Common myeloid progenitor, CD34-positive (primary cell): Measurements from ENCODE around the gene SHQ1.
A peak's percentile ranks its signal among the peaks of the same experiment; 100 is the strongest.

Source experiments
- CTCF ChIA-PET: fragments of 350-600 bp; sonication (Branson Sonifier 250); formaldehyde crosslinking; loops from one replicate; lab custom pipeline; 2021; ENCODE audit warnings: antibody characterized with exemption; lab: Charles Lee
- POLR2A ChIA-PET: fragments of 350-600 bp; sonication (Branson Sonifier 250); formaldehyde crosslinking; loops from one replicate; lab custom pipeline; 2021; ENCODE audit warnings: antibody characterized with exemption; lab: Charles Lee
- DNase-seq, 3 donors: peaks; one replicate each; pipeline versions ENCODE4 v3.0.0 to v3.0.0-alpha.2; 2013
- H3K27ac ChIP-seq, 2 experiments: 1 replicate in 1 of 2; 2 replicates in 1 of 2; pipeline ENCODE4 v1.7.0; 2013; ENCODE audit warnings: inconsistent platforms in 2 of 2, low read length in 2 of 2, mild to moderate bottlenecking in 2 of 2, low read depth in 1 of 2, moderate library complexity in 1 of 2; ENCODE audit not compliant: severe bottlenecking in 2 of 2, insufficient read depth in 1 of 2, poor library complexity in 1 of 2
- H3K27me3 ChIP-seq, 5 experiments: replicated peaks in 2 of 5; 1 replicate in 3 of 5; 2 replicates in 2 of 5; pipeline versions ENCODE4 v1.6.1 to v1.7.0; 2013; ENCODE audit warnings: low read length in 4 of 5, mild to moderate bottlenecking in 2 of 5, moderate library complexity in 2 of 5, inconsistent platforms in 1 of 5; ENCODE audit not compliant: insufficient read depth in 5 of 5, control insufficient read depth in 4 of 5
- H3K36me3 ChIP-seq, 4 experiments: 1 replicate in 2 of 4; 2 replicates in 2 of 4; pipeline versions ENCODE4 v1.6.1 to v1.7.0; 2013; ENCODE audit warnings: low read length in 3 of 4, control low read depth in 1 of 4, mild to moderate bottlenecking in 1 of 4; ENCODE audit not compliant: control insufficient read depth in 4 of 4, insufficient read depth in 4 of 4
- H3K4me1 ChIP-seq, 4 experiments: 1 replicate in 3 of 4; 2 replicates in 1 of 4; pipeline versions ENCODE4 v1.6.1 to v1.7.1; 2013; ENCODE audit warnings: low read length in 3 of 4, mild to moderate bottlenecking in 3 of 4, control low read depth in 1 of 4, inconsistent platforms in 1 of 4, moderate library complexity in 1 of 4; ENCODE audit not compliant: control insufficient read depth in 4 of 4, insufficient read depth in 4 of 4; ENCODE audit errors: control extremely low read depth in 1 of 4
- H3K4me3 ChIP-seq, 7 experiments: 1 replicate in 4 of 7; 2 replicates in 3 of 7; pipeline versions ENCODE4 v1.5.1 to v1.7.0; 2013; ENCODE audit warnings: mild to moderate bottlenecking in 7 of 7, low read length in 6 of 7, moderate library complexity in 6 of 7, inconsistent platforms in 2 of 7, low read depth in 2 of 7, control low read depth in 1 of 7; ENCODE audit not compliant: insufficient read depth in 4 of 7, control insufficient read depth in 1 of 7; ENCODE audit errors: extremely low read depth in 1 of 7
- H3K9me3 ChIP-seq, 5 experiments: 1 replicate in 4 of 5; 2 replicates in 1 of 5; pipeline versions ENCODE4 v1.6.1 to v1.7.1; 2013; ENCODE audit warnings: low read length in 4 of 5, mild to moderate bottlenecking in 2 of 5, inconsistent platforms in 1 of 5, low read depth in 1 of 5, moderate library complexity in 1 of 5; ENCODE audit not compliant: control insufficient read depth in 4 of 5, insufficient read depth in 2 of 5; ENCODE audit errors: control extremely low read depth in 1 of 5
- WGBS: methylation state at CpG from one replicate; pipeline ENCODE4 v1.1.5; 2013; ENCODE audit not compliant: insufficient coverage; 5-methylcytosine and 5-hydroxymethylcytosine counted together

The SHQ1 gene

DNA sequence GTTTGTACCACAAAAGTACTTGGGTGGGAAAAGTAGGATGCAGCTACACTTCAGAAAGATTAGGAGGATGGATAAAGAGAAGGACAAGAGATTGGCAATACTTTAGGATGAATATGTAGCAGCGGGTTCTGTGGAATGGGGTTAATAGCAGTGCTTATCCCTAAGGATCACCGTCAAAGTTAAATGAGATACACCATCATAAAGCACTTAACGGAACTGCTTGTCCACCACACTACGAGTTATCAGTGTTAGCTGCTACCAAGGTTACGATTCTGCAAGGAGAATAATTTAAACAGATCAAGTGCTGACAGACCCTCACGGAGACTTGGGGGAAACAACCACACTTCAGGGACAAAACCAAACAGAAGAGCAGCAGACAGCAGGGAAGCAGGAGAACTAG is 963 bp downstream of the SHQ1 start:
- peak overlapping the region in 1 of 2 experiments; percentile 69 for H3K27ac ChIP-seq
- peaks cover 0 to 4% (median 0%) of the 10 kb centered on the region in 4 experiments for H3K36me3 ChIP-seq
- CTCF ChIA-PET = interaction anchor here (1.0 to 5.0 kb wide), 5 partner anchors 17 to 240 kb away, joined by 3 to 51 read pairs (median 3); no protein-coding TSS in a partner anchor
- no peaks in the 10 kb centered on the region for H3K9me3 ChIP-seq
- peak in 1 of 3 donors; percentile 40 for DNase-seq
- H3K27me3 ChIP-seq = no peaks in the 10 kb centered on the region
- POLR2A ChIA-PET = interaction anchor here (0.6 kb wide), 1 partner anchor 988 kb away, joined by 4 read pairs; no protein-coding TSS in a partner anchor
- peaks cover 19 to 49% (median 32%) of the 10 kb centered on the region in 4 experiments for H3K4me1 ChIP-seq
- WGBS = 12% methylated on average over 5 of the region's 6 CpGs
- H3K4me3 ChIP-seq = peak overlapping the region; percentile 54 to 96 (median 87)

DNA sequence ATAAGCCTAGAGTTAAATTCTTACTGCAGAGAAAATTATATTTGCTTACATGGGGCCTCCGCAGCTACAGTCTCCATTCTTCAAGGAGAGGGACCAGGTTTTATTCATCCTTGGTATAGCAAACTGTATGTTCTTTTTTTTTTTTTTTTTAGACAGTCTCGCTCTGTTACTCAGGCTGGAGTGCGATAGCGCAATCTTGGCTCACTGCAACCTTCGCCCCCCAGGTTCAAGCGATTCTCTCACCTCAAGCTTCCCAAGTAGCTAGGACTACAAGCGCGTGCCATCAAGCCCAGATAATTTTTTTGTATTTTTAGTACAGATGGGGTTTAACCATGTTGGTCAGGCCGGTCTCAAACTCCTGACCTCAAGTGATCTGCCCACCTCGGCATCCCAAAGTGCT is 2.1 kb downstream of the SHQ1 start:
- ChIA-PET POLR2A (interaction anchor here (0.5 to 0.6 kb wide), 2 partner anchors 46 to 364 kb away, joined by 4 to 5 read pairs; no protein-coding TSS in a partner anchor), CTCF (interaction anchor here (0.6 to 0.7 kb wide), 2 partner anchors 9 to 971 kb away, joined by 3 read pairs; no protein-coding TSS in a partner anchor)

DNA sequence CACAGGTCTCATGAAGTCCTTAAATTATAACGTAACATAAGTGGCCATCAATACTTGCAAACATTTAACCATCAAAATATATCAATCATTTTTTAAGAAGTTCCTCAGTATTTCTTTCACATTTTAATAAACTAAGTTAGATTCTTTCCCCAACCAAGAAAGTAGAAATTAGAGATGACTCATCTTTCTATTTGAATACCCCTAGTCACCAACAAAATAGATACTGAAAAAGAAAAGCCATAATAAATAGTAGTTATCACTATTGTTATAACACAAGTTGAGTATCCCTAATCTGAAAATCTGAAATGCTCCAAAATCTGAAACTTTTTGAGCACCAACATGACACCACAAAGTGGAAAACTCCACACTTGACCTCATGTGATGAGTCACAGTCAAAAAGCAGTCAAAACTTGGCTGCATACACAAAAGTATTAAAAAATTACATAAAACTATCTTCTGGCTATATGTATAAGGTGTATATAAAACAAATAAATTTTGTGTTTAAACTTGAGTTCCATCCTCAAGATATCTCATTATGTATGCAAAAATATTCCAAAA is 3.7 kb downstream of the SHQ1 start:
- CTCF ChIA-PET = no interaction called here
- Histone ChIP-seq H3K27me3 (no peaks in the 10 kb centered on the region), H3K36me3 (peaks cover 5 to 23% (median 15%) of the 10 kb centered on the region in 4 experiments), H3K4me3 (no peak overlapping the region), H3K4me1 (peaks cover 13 to 33% (median 25%) of the 10 kb centered on the region in 4 experiments), H3K27ac (no peak overlapping the region), H3K9me3 (no peaks in the 10 kb centered on the region)
- DNase-seq = peak in 1 of 3 donors; percentile 45
- no CpG with 5 or more reads among the region's 1 CpG for WGBS
- POLR2A ChIA-PET = no interaction called here

More for the DNA sequence above, 2.1 kb downstream of the SHQ1 start:
- WGBS = no CpG with 5 or more reads among the region's 10 CpGs
- Histone ChIP-seq H3K4me1 (peaks cover 19 to 45% (median 32%) of the 10 kb centered on the region in 4 experiments), H3K27me3 (no peaks in the 10 kb centered on the region), H3K9me3 (no peaks in the 10 kb centered on the region), H3K4me3 (no peak overlapping the region), H3K36me3 (peaks cover 5 to 14% (median 9%) of the 10 kb centered on the region in 4 experiments), H3K27ac (no peak overlapping the region)
- DNase-seq = no peak

- Histone ChIP-seq H3K36me3 (peaks cover 15 to 58% (median 36%) of the 10 kb centered on the region in 4 experiments), H3K27me3 (no peaks in the 10 kb centered on the region), H3K9me3 (no peaks in the 10 kb centered on the region), H3K4me1 (no peaks in the 10 kb centered on the region), H3K27ac (no peak overlapping the region), H3K4me3 (no peak overlapping the region)
- peak in 1 of 3 donors; percentile 44 for DNase-seq
- 100% methylated on average over 1 of the region's 3 CpGs for WGBS
- POLR2A ChIA-PET = no interaction called here
- CTCF ChIA-PET = no interaction called here
These were observed 9.2 kb downstream of the SHQ1 start for GRCh38 chr3:72839057-72839456.

GRCh38 chr3:72836923-72837322 is 11.3 kb downstream of the SHQ1 start:
- H3K36me3 ChIP-seq = peaks cover 15 to 66% (median 41%) of the 10 kb centered on the region in 4 experiments
- WGBS = 100% methylated on average over 3 of the region's 3 CpGs
- POLR2A ChIA-PET = no interaction called here

DNA sequence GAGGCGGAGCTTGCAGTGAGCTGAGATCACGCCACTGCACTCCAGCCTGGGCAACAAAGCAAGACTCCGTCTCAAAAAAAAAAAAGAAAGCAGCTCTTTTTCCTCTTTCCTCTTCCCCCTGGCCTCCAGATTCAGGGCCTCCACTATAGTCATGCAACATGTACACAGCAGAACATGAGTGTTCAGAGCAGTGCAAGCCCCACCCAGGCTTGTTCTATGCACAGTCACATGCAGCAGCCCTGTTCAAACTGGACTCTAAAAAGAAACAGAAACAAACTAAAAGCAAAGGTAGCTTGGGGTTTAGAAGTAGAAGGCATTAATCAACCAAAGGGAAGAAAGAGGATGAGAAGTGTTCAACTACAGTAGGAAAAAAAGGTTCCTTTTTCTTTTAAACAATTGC is 11.8 kb downstream of the SHQ1 start:
- Histone ChIP-seq H3K36me3 (peaks cover 13 to 65% (median 38%) of the 10 kb centered on the region in 4 experiments), H3K4me3 (no peak overlapping the region)
- WGBS = 100% methylated on average over 1 of the region's 3 CpGs

More at GRCh38 chr3:72836923-72837322, 11.3 kb downstream of the SHQ1 start:
- CTCF ChIA-PET = interaction anchor here (0.7 to 4.3 kb wide), 4 partner anchors 9 to 1120 kb away, joined by 3 to 34 read pairs (median 3); no protein-coding TSS in a partner anchor
- Histone ChIP-seq H3K4me1 (no peaks in the 10 kb centered on the region), H3K4me3 (no peak overlapping the region), H3K27ac (no peak overlapping the region), H3K27me3 (no peaks in the 10 kb centered on the region), H3K9me3 (no peaks in the 10 kb centered on the region)
- DNase-seq = no peak

More for the DNA sequence above, 11.8 kb downstream of the SHQ1 start:
- ChIA-PET POLR2A (no interaction called here), CTCF (interaction anchor here (0.7 to 4.3 kb wide), 3 partner anchors 14 to 1120 kb away, joined by 3 to 34 read pairs (median 3); no protein-coding TSS in a partner anchor)
- Histone ChIP-seq H3K4me1 (no peaks in the 10 kb centered on the region), H3K27me3 (no peaks in the 10 kb centered on the region), H3K9me3 (no peaks in the 10 kb centered on the region), H3K27ac (no peak overlapping the region)
- DNase-seq = no peak
